ENCODE data around the gene ARHGAP26. TPM values are rescaled to one million over a fixed set of nuclear protein-coding genes. Genes with fewer than 3 reads are reported as not detected.

ARHGAP26 gene
- total RNA-seq, 1 experiment from 2014 or later, result 34.5 TPM

GRCh38 chr5:143145243-143146160, 375.3 kb downstream of the ARHGAP26 start (continued):
- TF ChIP-seq, protein P1, sequence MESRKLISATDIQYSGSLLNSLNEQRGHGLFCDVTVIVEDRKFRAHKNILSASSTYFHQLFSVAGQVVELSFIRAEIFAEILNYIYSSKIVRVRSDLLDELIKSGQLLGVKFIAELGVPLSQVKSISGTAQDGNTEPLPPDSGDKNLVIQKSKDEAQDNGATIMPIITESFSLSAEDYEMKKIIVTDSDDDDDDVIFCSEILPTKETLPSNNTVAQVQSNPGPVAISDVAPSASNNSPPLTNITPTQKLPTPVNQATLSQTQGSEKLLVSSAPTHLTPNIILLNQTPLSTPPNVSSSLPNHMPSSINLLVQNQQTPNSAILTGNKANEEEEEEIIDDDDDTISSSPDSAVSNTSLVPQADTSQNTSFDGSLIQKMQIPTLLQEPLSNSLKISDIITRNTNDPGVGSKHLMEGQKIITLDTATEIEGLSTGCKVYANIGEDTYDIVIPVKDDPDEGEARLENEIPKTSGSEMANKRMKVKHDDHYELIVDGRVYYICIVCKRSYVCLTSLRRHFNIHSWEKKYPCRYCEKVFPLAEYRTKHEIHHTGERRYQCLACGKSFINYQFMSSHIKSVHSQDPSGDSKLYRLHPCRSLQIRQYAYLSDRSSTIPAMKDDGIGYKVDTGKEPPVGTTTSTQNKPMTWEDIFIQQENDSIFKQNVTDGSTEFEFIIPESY (IDR thresholded peaks at IDR 0.05; ENCODE audit: extremely low read depth, insufficient replicate concordance, low read length), result no peak
- TF ChIP-seq FOSL1 (IDR thresholded peaks at IDR 0.05; ENCODE audit: low read depth), result no peak

GRCh38 chr5:143146161-143146560, 376.0 kb downstream of the ARHGAP26 start:
- ATAC-seq (no peak), DNase-seq (ENCODE audit: low read depth, low spot score) (no peak)
- Histone ChIP-seq H3K27me3 (ENCODE audit: insufficient read depth, low read length) (no peaks in the 10 kb centered on the region), H3K9me2 (ENCODE audit: insufficient read depth) (no peaks in the 10 kb centered on the region), H3K4me3 (replicated peaks in 1 of 2; ENCODE audit: low read depth in 1 of 2, low read length in 2 of 2) (no peak overlapping the region), H3K4me2 (ENCODE audit: low read length) (no peak overlapping the region), H3K4me1 (ENCODE audit: control insufficient read depth in 1 of 2, insufficient read depth in 2 of 2, low read length in 2 of 2) (peaks cover 0 to 3% of the 10 kb centered on the region in 2 experiments; a peak in 1 of 4 replicates), H4K20me1 (ENCODE audit: insufficient read depth) (no peaks in the 10 kb centered on the region), H3K9me3 (ENCODE audit: control insufficient read depth in 1 of 2, insufficient read depth in 1 of 2, low read depth in 1 of 2, low read length in 2 of 2) (no peaks in the 10 kb centered on the region), H2AFZ (ENCODE audit: low read depth, low read length, poor library complexity, severe bottlenecking) (no peak overlapping the region), H3K79me2 (ENCODE audit: insufficient read depth, low read length) (no peaks in the 10 kb centered on the region), H3K36me3 (ENCODE audit: control insufficient read depth in 1 of 2, insufficient read depth in 2 of 2, low read length in 2 of 2) (no peaks in the 10 kb centered on the region), H3K9ac (ENCODE audit: low read length) (no peak overlapping the region), H3K27ac (ENCODE audit: low read depth, low read length) (no peak overlapping the region)
- ChIA-PET RAD21 (ENCODE audit: low non-redundant PET in 1 of 2, low total read pairs in 2 of 2, uncharacterized antibody in 2 of 2, unreplicated experiment in 2 of 2) (no interaction called here), POLR2A (no interaction called here), CTCF (no interaction called here)
- BruUV-seq (replicated peaks), result no TSS peak
- intact Hi-C loops (cut with micrococcal nuclease), result no loop called here
- TF ChIP-seq FOSL1 (IDR thresholded peaks at IDR 0.05; ENCODE audit: low read depth) (no peak), EGR1 (IDR thresholded peaks at IDR 0.05; ENCODE audit: low read depth) (no peak), YY1 (IDR thresholded peaks at IDR 0.05; ENCODE audit: extremely low read depth, insufficient replicate concordance, low read depth, low read length) (no peak), MAX (IDR thresholded peaks at IDR 0.05) (no peak), TCF7L2 (IDR thresholded peaks at IDR 0.05; ENCODE audit: borderline replicate concordance, extremely low read depth, insufficient read depth, insufficient read length) (no peak), EZH2phosphoT487 (IDR thresholded peaks at IDR 0.05; ENCODE audit: borderline replicate concordance) (no peak)
- TF ChIP-seq, protein P2, sequence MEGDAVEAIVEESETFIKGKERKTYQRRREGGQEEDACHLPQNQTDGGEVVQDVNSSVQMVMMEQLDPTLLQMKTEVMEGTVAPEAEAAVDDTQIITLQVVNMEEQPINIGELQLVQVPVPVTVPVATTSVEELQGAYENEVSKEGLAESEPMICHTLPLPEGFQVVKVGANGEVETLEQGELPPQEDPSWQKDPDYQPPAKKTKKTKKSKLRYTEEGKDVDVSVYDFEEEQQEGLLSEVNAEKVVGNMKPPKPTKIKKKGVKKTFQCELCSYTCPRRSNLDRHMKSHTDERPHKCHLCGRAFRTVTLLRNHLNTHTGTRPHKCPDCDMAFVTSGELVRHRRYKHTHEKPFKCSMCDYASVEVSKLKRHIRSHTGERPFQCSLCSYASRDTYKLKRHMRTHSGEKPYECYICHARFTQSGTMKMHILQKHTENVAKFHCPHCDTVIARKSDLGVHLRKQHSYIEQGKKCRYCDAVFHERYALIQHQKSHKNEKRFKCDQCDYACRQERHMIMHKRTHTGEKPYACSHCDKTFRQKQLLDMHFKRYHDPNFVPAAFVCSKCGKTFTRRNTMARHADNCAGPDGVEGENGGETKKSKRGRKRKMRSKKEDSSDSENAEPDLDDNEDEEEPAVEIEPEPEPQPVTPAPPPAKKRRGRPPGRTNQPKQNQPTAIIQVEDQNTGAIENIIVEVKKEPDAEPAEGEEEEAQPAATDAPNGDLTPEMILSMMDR (IDR thresholded peaks at IDR 0.05 in 2 of 3, conservative IDR thresholded peaks at IDR 0.05 in 1 of 3; ENCODE audit: borderline replicate concordance in 1 of 3, insufficient read depth in 1 of 3, low read depth in 2 of 3, low read length in 2 of 3), result no peak
